ENCODE data around the gene LRRIQ4. TPM values are rescaled to one million over a fixed set of nuclear protein-coding genes. Genes with fewer than 3 reads are reported as not detected.

LRRIQ4 gene
- total RNA-seq, result 0.82 TPM

- DNase-seq (ENCODE audit: low spot score in 2 of 2) (peak; percentile 43 to 52), FAIRE-seq (no peak)
Measured at GRCh38 chr3:169812332-169813235, at the start of gene LRRIQ4, which contains the start of gene LRRC34. Gene LRRIQ4, plus strand, starts transcription at chr3:169812870. Its CDS starts 9,052 bp downstream, at chr3:169821922. Gene LRRC34, minus strand, starts transcription at chr3:169812904. Its CDS starts 356 bp downstream, at chr3:169812548.

- FAIRE-seq (no peak), DNase-seq (ENCODE audit: low spot score in 2 of 2) (peak; percentile 48 to 49)
Measured at GRCh38 chr3:169764312-169764881, 48.3 kb upstream of the LRRIQ4 start.

DNA sequence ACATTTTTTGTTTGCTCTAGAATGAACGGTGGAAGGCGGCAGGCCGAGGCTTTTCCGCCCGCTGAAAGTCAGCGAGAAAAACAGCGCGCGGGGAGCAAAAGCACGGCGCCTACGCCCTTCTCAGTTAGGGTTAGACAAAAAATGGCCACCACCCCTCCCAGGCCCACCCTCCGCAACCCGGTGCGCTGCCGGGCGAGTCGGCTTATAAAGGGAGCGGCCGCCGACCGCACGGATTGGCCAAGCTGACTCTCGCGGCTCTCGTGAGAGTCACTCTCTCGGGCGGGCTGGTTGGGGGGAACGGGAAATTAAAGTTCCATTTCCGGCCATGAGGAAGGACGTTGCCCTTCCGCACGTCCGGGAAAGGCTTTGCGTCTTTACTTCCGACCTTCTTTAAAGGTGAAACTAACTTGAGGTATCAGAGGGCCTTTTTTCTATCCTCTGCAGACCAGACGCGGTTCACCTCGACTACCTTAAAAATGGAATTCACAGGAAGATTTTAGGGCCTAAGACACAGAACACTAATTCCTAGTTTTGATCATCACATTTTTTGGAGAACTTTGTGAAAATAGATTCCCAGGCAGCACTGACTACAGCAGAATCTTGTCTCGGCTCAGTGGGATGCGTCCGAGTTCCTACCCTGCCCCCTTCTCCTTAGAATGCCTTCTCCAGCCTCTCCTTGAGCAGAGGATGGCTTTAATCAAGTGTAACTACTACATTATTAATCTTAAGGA, 47.6 kb upstream of the LRRIQ4 start, which contains the start of gene TERC:
Gene TERC (minus strand): TSS at position 179 of the 731 bp plus-strand sequence.
- FAIRE-seq, result no peak
- DNase-seq (ENCODE audit: low spot score in 2 of 2), result peak; percentile 75 to 78

DNA sequence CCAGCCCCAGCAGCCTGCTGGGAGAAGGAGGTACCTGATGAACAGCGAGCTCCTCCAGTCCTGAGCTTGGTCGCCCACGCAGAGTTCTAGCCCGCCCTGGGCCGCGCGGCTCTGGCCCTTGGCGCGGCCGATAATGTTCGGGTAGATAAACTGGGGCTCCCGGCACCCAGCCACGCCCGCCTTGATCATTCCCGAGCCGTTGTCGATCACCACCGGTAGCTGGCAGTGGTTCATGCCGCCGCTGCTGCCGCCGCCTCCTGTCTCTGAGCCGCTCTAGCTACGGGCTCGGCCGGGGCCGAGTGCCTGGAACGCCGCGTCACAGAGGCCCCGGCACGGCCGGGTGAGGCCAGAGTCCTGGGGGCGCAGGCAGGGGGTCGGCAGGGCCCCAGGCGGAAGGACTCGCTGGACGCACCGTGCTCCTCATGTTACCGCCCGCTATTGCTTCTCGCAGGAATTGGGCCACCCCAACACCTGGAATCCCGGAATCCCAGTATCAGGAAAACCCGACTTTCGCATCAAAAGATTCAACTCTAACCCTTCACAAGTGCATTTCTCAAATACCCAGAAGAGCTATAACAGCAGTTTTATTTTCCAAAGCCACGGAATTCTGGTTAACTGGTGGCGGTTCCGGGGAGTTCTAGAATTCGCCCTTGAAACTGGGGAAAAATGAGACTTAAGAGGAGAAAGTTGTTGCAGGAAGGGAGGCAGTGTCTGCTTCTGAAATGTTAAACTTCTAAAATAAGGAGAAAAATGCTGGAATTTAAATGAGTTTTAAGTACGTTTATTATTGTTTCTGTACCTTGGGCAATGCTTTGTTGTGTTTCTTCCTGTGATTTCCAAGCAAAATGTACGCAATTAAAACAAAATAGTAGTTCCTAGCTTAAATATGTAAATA, 43.1 kb upstream of the LRRIQ4 start, which contains the start of gene ACTRT3:
Gene ACTRT3 (minus strand): TSS at position 275 of the 895 bp plus-strand sequence. CDS start 41 bp downstream, at position 234.
- no peak for FAIRE-seq
- DNase-seq (ENCODE audit: low spot score in 2 of 2), result peak; percentile 44 to 54

GRCh38 chr3:169771497-169772304, 41.0 kb upstream of the LRRIQ4 start:
- peak; percentile 77 for FAIRE-seq

DNA sequence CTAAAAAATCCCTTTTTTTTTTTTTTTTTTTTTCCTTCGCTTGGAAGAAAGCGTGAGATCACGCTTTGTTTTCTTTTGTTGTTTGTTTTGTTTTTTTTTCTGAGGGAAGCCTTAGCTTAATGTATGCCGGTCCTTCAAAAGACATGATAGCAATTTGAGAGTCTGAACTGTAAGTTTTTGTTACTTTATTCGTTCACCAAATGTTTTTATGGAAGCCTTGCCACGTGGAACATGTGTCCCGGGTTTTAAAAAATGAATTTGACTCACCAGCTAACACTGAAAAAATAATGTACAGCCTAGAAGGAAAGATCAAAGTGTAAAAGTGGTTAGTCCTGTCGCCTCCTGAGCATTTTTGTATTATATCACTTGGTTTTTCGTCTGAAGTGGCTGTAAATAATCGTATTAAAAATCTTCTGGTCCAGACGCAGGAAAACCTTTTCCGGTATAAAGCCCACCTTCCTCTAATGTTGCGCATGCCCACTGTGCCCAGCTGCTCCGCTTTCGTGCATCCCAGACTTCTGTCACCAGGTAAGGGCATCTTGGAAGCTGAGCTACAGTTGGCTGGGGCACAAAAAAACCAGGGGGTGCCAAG, 40.3 kb upstream of the LRRIQ4 start:
- DNase-seq (ENCODE audit: low spot score in 2 of 2) (peak; percentile 25 to 39), FAIRE-seq (no peak)

More at GRCh38 chr3:169771497-169772304, 41.0 kb upstream of the LRRIQ4 start:
- DNase-seq (ENCODE audit: low spot score in 2 of 2), result peak; percentile 22 to 51

DNA sequence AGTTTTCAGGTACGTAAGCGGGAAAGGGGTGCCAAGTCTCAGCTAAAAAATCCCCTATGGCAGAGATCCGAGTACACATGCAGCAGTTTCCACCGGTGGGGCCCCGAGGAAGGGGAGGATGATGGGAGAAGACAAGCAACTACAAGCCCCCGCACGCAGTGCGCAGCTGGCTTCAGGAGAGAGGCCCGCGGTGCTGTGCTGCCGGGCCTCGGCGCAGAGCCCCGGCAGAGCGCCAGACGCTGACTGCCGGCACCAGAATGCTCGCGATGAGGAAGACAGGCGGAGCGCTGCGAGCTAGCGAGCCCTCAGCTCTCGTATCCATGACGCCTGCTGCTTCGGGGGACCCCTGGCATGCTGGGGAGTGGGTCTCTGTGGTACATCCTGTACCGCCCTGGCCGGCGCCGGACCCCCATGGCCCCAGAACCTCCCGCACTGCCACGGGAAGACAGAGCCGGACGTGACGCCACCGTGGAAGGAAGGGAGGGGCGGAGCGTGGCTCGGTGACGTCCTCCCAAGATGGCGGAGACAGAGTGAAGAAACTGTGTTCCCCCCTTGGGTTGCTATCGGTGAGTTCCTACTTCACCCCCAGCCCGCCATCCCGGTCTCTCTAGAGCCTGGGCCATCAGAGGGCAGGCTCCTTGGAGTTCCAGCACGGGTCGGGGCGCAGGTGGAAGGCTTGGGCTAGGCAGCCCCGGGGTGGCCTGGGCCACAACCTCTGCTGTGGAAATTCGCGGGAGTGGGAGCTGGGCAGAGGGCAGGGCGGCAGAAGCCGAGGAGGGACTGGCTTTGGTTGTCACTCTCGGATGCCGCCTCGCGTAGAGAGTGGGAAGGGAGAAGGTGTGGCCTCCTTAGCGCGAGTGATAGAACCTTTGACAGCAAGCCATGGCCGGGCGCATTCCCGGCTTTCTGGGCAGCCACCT, 39.5 kb upstream of the LRRIQ4 start, which contains the start of gene MYNN:
Gene MYNN (plus strand): TSS at position 500 of the 920 bp plus-strand sequence. CDS start 900 bp downstream, outside the sequence.
- DNase-seq (ENCODE audit: low spot score in 2 of 2) (peak; percentile 73 to 80), FAIRE-seq (no peak)

DNA sequence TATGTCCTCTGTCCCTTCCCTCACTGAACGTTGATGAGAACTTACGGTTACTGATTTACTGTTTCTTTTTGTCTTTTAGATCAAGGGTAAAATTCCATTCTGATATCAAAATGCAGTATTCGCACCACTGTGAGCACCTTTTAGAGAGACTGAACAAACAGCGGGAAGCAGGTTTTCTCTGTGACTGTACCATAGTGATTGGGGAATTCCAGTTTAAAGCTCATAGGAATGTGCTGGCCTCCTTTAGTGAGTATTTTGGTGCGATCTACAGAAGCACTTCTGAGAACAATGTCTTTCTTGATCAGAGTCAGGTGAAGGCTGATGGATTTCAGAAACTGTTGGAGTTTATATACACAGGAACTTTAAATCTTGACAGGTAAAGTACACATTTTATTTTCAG, 38.5 kb upstream of the LRRIQ4 start:
- FAIRE-seq (no peak), DNase-seq (ENCODE audit: low spot score in 2 of 2) (no peak)

- DNase-seq (ENCODE audit: low spot score in 2 of 2), result no peak
- no peak for FAIRE-seq
Measured at GRCh38 chr3:169777822-169778221, 34.8 kb upstream of the LRRIQ4 start.

GRCh38 chr3:169780742-169781141, 31.9 kb upstream of the LRRIQ4 start:
- no peak for DNase-seq (ENCODE audit: low spot score in 2 of 2)
- no peak for FAIRE-seq

- no peak for FAIRE-seq
- DNase-seq (ENCODE audit: low spot score in 2 of 2), result no peak
Measured at GRCh38 chr3:169781209-169781855, 31.3 kb upstream of the LRRIQ4 start.

DNA sequence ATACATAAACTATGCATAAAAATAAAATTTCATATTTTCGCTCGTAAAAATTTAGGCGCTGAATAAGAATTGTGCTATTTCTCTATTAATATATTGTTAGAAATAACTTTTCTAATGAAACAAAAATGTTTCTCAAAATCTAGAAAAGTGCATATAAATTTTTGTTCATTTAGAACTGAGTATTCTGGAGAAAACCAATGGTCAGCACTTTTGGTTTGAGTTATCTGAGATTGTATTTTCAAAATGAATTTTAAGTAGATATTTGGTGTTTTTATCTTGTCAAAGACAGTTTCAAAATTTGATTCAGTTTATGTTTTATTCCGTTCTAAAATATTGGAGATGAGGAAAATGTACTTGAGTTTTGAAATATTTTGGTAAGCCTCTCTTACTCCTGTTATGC, 25.6 kb upstream of the LRRIQ4 start:
- FAIRE-seq, result no peak

GRCh38 chr3:169787791-169788190, 24.9 kb upstream of the LRRIQ4 start:
- FAIRE-seq (no peak), DNase-seq (ENCODE audit: low spot score in 2 of 2) (no peak)

More for the DNA sequence above, 25.6 kb upstream of the LRRIQ4 start:
- DNase-seq (ENCODE audit: low spot score in 2 of 2), result no peak

DNA sequence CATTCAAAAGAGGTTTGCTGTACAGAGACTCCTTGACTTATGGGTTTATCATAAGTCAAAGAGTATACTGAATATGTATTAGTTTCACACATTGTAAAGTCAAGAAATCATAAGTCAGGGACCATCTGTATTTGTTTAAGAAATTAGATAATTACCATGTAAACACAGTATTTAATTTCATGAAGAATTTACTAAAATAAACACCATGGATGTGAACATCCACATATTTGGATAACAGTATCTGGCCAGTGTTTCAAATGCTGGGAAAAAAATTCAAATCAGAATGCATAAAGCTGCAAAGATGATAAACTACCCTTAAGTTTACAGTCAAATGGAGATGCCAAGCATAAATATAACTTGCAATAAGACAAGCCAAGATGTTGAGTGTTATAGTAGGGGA, 22.5 kb upstream of the LRRIQ4 start:
- FAIRE-seq, result no peak
- DNase-seq (ENCODE audit: low spot score in 2 of 2), result no peak

GRCh38 chr3:169790687-169791429, 21.8 kb upstream of the LRRIQ4 start:
- DNase-seq (ENCODE audit: low spot score in 2 of 2), result no peak
- no peak for FAIRE-seq

- FAIRE-seq, result no peak
Measured at GRCh38 chr3:169792359-169792758, 20.3 kb upstream of the LRRIQ4 start.

More at GRCh38 chr3:169792359-169792758, 20.3 kb upstream of the LRRIQ4 start:
- DNase-seq (ENCODE audit: low spot score in 2 of 2), result no peak
